Stimulated activated CD8-positive, alpha-beta memory T cell treated with anti-CD3 and anti-CD28 coated beads, Interleukin-12 subunit alpha, Interleukin-12 subunit beta, amount 100 ng/mL, for 1 hour (primary cell): ENCODE results near the gene TMEM231.
"Not testable (repeated sequence)": the region's sequence is repeated elsewhere in the genome, so short reads cannot be mapped to it uniquely, and the experiment has no call there.

Experiments
- DNase-seq: peaks from one replicate; pipeline ENCODE4 v3.0.0-alpha.2; 2020; ENCODE audit warnings: low read depth

Gene TMEM231

GRCh38 chr16:75532142-75532765, 23.8 kb downstream of the TMEM231 start:
- no peak for DNase-seq

DNA sequence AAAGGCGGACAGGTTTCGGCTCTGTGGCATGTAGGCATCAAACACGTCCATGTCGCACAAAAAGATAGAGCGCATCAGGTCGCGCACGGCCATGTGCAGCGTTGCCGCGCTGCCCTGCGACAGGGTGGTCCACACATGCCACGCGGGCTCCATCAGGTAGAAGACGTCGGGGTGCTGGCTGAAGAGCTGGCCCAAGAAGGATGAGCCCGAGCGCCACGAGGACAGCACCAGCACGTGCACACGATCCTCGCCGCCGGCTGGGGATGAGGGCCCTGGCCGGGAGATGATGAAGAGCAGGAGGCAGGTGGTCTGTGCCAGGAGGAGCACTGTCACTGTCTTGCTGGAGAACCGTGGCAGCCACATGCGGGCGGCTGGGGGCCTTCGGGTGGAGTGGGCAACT, 26.1 kb downstream of the TMEM231 start:
- no peak for DNase-seq

DNA sequence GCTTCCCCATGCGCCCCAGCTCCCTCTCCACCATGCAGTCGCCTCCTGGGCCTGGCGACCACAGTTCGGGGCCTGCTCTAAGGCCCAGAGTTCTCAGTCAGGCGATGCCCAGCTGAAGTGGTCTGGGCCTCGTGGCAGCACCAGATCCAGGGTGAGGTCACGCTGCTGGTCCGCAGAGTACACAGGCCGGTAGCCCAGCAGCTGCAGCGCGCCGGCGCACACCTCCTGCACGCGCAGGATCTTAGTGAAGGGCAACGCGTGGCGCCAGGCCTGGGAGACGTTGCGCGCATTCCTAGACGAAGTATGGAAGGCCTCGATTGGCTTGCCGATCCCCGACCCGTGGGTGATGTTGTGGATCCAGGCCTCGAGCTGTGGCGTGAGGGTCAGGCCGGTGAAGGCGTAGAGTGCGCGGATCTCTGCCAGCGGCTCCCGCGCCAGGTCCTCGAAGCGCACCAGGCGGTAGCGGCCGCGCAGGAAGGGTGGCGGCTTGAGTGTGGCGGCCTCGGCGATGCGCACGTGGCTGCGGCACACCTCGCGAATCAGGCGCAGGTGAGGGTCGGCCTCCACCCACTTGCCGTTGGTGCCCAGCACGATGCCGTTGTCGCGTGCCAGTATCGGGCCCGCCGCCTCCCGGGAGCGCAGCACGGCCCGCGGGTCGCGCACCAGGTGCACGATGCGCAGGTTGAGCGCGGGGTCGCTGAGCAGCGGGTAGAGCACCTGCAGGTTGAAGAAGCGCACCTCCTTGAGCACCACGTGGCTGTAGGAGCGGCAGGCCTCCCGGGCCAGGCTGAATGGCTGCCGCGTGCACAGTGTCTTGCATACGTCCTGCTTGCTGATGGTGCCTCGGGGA, 26.8 kb downstream of the TMEM231 start:
- no peak for DNase-seq

- no peak for DNase-seq
Observed at GRCh38 chr16:75527825-75528299, 28.2 kb downstream of the TMEM231 start.

DNA sequence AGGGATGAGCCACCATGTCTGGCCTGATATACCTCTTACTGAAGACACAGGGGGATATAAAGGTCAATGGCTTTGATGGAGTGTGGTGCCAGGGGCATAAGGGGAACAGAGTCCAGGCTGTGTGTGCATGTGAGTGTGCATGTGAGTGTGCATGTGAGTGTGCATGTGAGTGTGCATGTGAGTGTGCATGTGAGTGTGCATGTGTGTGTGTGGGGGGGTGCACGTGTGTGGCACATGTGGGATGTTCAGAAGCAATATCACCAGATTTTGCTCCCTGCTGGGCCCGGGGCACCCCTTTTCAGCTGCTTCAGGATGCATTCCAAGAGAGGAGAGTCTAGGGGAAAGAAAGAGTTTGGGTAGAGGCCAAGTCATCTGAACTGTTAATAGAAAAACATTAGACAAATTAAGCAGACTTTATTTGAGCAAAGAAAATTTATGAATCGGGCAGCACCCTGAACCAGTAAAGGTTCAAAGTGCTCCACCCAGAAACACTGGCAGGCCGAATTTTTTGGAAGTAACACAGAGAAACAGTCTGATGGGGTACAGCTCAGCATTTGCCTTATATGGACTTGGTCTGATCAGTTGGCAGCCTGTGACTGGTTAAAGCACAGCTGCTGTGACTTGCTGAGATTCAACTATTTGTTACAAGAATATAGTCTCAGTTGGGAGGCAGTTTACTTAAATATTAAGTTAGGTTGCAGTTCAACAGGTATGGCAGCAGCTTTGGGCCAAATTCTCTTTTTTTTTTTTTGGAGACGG, 29.8 kb downstream of the TMEM231 start:
- no peak for DNase-seq

DNA sequence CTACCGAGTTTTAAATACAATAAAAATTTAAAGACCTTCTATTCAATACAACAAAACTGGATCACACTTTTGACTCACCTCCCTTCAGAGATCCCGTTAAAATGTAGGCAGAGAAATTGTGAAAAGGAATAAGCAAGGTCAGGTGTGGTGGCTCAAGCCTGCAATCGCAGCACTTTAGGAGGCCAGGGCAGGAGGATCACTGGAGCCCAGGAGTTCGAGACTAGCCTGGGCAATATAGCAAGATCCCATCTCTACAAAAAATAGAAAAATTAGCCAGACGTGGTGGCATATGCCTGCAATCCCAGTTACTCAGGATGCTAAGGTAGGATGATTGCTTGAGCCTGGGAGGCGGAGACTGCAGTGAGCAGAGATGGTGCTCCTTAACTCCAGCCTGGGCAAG, 36.9 kb downstream of the TMEM231 start:
- DNase-seq, result no peak

GRCh38 chr16:75516189-75516966, 39.7 kb downstream of the TMEM231 start:
- DNase-seq, result not testable (repeated sequence)

DNA sequence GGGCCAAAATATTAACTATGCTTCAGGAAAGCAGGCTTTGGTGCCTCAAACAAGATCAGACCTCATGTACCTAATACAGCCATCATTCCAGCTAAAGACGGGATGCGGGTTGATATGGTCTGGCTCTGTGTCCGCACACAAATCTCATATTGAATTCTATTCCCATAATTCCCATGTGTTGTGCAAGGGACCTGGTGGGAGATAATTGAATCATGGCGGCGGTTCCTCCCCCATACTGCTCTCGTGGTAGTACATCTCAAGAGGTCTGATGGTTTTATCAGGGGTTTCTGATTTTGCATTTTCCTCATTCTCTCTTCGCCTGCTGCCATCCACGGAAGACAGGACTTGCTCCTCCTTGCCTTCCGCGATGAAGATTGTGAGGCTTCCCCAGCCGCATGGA, 41.8 kb downstream of the TMEM231 start:
- DNase-seq, result no peak

DNA sequence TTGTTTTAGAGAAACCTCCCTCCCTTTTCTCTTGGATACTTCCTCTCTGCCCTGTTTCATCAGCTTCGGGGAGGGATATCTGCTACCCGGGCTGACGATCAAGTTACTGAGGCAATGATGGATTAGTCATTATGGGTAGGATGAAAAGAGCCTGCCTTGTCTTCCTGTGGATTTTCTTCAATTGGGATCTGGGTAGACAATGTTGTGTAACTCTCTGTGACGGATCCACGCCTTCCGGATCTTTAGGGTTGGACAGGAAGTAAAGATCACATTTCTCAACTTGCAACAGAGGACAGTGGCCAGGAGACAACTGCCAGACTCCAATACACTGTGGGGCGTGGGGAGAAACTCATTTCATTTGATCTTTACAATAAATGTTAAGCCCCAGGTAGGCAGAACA, 49.5 kb downstream of the TMEM231 start:
- DNase-seq, result no peak

GRCh38 chr16:75506107-75506506, 49.9 kb downstream of the TMEM231 start:
- no peak for DNase-seq

DNA sequence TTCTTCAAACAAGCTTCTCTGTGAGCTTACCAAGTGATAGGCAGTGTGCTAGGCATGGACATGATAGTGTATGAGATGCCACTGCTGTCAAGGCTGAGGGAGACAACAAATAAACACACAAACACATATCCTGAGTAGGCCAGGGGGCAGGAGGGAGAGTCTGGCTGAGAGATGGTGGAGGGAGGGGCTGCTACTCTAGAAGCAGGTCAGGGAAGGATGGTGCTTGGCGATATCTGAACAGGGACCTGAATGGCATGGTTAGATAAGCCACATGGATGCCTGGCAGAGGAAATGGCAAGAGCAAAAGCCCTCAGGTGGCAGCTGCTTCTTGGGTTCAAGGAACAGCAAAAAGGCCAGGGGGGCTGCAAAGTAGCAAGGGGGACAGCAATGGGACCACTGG, 52.3 kb downstream of the TMEM231 start:
- DNase-seq, result no peak

DNA sequence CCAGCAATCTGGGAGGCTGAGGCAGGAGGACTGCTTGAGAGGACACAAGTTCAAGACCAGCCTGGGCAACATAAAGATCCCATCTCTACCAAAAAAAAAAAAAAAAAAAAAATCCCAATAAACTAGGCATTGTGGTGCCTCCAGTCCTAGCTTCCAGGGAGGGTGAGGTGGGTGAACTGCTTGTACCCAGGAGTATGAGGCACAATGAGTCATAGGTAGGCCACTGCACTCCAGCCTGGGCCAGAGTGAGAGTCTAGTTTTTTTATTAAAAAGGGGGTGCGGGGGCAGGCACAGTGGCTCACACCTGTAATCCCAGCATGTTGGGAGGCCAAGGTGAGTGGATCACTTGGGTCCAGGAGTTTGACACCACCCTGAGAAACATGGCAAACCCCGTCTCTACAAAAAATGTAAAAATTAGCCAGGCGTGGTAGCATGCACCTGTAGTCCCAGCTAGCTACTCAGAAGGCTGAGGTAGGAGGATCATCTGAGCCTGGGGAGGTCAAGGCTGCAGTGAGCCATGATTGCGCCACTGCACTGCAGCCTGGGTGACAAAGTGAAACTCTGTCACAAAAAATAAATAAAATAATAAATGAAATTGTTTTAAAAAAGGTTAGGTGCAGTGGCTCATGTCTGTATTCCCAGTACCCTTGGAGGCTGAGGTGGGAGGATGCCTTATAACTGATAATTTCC, 53.0 kb downstream of the TMEM231 start:
- DNase-seq, result no peak

DNA sequence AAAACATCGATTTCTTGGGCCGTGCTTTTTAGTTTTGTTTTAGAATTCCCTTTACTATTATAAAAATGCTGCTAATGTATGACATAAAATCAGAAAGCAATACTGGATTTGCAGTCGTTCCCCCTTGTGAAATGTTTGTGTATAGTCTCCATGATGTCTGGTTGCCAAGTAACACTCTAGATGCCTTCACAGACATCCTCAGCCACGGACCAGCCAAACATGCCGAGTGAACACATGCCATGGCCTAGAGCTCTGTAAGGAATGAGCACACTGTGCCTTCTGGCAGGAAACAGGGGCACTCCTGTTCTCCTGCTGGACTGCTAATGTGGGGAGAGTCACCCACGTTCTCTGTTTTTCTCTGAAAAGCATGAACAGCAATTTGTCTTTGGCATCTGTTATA, 54.2 kb downstream of the TMEM231 start:
- DNase-seq, result not testable (repeated sequence)

- no peak for DNase-seq
Observed at GRCh38 chr16:75501359-75501758, 54.7 kb downstream of the TMEM231 start.

- DNase-seq, result not testable (repeated sequence)
Observed at GRCh38 chr16:75498605-75499322, 57.3 kb downstream of the TMEM231 start.

DNA sequence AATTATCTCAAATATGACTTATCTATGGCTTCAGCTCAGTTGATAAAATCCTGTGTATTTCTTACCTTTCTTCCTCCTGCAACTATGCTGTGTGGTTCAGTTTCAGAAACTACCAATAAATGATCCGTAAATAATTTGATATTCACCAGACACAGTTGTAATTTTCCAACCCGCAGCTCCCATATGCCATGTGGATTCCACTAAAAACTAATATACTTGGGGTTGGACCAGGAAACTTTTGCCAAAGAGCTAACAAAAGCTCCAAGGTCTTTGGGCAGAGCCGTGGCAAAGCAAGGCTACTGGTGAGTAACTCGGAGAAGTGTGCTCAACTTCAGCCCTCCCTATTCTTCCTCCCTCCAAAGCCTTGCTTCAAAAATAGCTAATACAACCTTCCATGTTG, 58.5 kb downstream of the TMEM231 start:
- no peak for DNase-seq

DNA sequence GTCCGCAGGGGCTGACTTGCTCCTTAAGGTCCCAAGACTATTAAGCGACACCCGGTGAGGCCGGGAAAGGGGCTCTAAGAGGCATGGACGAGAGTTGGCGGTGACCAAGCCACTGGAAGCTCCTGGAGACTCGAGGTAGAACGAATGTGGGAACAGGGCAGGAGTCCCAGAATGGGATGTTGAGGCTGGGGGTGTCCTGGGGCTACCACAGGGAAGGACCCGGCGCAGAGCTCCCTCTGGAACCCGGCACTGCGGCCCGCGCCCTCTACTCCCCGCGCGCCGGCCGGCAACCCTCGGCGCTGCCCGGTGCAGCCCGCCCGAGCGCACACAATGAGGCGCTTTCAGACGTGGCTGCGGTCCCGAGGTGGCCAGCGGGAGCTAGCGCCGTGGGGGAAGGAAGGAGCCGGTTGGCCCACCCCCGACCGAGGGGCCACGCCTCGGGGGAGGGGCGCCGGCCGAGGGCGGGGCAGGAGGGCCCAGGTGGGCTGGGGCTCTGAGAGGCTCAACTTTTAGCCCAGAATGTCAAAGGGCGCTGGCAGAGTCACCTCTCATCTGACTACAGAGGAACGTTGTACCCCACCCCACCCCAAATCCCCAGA, 60.9 kb downstream of the TMEM231 start, which contains the start of gene CHST6:
Gene CHST6, minus strand, starts transcription at position 366 of the 599 bp plus-strand sequence. CDS start 15,613 bp downstream, outside the sequence.
- DNase-seq, result no peak

DNA sequence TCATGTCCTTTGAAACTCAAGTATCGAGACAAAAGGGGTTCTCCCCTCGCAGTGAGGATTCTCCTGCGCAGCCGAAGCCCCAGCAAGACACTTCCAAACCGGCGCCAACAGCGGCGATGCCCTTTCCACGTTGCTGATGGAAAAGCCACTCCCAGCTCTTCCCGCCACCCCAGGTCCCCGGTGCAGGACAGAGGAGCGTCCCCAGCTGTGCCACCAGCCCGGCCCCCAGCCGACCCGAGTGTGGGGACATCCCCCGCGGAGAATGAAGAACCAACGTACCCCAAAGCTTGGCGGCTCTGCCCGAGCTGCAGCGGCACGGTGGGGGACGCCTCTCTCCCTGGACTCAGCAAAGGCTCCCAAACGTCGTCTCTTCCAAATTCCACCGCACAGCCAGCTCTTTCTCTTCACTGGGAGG, 61.4 kb downstream of the TMEM231 start:
- DNase-seq, result no peak

- no peak for DNase-seq
Observed at GRCh38 chr16:75494184-75494583, 61.9 kb downstream of the TMEM231 start.

- no peak for DNase-seq
Observed at GRCh38 chr16:75491876-75492275, 64.2 kb downstream of the TMEM231 start.
